ENCODE data around the gene MCF2L.

MCF2L gene

DNA sequence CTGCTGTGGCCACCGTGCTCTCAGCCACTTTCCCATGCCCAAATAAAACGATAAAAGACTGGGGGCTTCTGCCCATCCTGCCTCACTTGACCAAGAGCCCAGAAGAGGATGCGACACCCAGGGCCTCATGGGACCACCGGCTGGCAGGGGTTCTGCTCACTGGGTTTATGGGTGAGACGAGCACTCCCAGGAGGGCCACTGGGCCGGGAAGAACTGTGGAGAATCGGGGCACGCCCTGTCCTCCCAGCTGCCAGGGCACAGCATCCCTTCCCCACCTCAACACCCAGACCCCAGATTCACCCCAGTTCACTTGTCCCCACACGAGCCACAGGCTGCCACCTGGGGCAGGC lies 148.9 kb downstream of the MCF2L start:
- Histone ChIP-seq H3K27ac (ENCODE audit: low read depth, low read length) (no peak overlapping the region), H3K27me3 (ENCODE audit: insufficient read depth, low read length) (peaks cover 4% of the 10 kb centered on the region; the same call in 1 of the 2 replicates), H3K4me3 (ENCODE audit: low read length) (no peak overlapping the region), H3K9ac (ENCODE audit: low read depth, low read length) (no peak overlapping the region), H3K36me3 (ENCODE audit: insufficient read depth, low read length) (no peaks in the 10 kb centered on the region), H3K9me3 (ENCODE audit: insufficient read depth, low read depth, low read length) (no peaks in the 10 kb centered on the region), H3K4me1 (ENCODE audit: insufficient read depth, low read length) (0 out of 2 replicates have a peak, but pooled peaks cover 3% of the 10 kb centered on the region)
- 92% methylated on average over 9 of the region's 9 CpGs for WGBS

DNA sequence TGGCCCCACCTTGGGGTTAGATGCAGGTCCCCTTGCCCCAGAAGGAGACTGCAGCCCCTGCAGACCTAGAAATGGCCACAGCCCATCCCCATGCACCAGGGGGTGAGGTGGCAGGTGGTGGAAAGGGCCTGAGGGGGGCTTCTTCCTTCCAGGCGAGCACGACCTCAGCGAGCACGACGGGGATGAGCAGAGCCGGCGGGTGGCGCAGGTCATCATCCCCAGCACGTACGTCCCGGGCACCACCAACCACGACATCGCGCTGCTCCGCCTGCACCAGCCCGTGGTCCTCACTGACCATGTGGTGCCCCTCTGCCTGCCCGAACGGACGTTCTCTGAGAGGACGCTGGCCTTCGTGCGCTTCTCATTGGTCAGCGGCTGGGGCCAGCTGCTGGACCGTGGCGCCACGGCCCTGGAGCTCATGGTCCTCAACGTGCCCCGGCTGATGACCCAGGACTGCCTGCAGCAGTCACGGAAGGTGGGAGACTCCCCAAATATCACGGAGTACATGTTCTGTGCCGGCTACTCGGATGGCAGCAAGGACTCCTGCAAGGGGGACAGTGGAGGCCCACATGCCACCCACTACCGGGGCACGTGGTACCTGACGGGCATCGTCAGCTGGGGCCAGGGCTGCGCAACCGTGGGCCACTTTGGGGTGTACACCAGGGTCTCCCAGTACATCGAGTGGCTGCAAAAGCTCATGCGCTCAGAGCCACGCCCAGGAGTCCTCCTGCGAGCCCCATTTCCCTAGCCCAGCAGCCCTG lies 149.4 kb downstream of the MCF2L start:
- no peaks in the 10 kb centered on the region for H3K9me3 ChIP-seq (ENCODE audit: insufficient read depth, low read depth, low read length)
- H3K27ac ChIP-seq (ENCODE audit: low read depth, low read length), result no peak overlapping the region
- no peaks in the 10 kb centered on the region for H3K27me3 ChIP-seq (ENCODE audit: insufficient read depth, low read length)
- no peaks in the 10 kb centered on the region for H3K36me3 ChIP-seq (ENCODE audit: insufficient read depth, low read length)
- 95% methylated on average over 42 of the region's 42 CpGs for WGBS
- no peak overlapping the region for H3K4me3 ChIP-seq (ENCODE audit: low read length)
- H3K4me1 ChIP-seq (ENCODE audit: insufficient read depth, low read length), result 0 out of 2 replicates have a peak, but pooled peaks cover 6% of the 10 kb centered on the region
- no peak overlapping the region for H3K9ac ChIP-seq (ENCODE audit: low read depth, low read length)

DNA sequence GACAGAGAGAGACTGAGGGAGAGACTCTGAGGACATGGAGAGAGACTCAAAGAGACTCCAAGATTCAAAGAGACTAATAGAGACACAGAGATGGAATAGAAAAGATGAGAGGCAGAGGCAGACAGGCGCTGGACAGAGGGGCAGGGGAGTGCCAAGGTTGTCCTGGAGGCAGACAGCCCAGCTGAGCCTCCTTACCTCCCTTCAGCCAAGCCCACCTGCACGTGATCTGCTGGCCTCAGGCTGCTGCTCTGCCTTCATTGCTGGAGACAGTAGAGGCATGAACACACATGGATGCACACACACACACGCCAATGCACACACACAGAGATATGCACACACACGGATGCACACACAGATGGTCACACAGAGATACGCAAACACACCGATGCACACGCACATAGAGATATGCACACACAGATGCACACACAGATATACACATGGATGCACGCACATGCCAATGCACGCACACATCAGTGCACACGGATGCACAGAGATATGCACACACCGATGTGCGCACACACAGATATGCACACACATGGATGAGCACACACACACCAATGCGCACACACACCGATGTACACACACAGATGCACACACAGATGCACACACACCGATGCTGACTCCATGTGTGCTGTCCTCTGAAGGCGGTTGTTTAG lies 150.3 kb downstream of the MCF2L start:
- WGBS, result 93% methylated on average over 16 of the region's 16 CpGs
- Histone ChIP-seq H3K27ac (ENCODE audit: low read depth, low read length) (no peak overlapping the region), H3K9ac (ENCODE audit: low read depth, low read length) (no peak overlapping the region), H3K9me3 (ENCODE audit: insufficient read depth, low read depth, low read length) (no peaks in the 10 kb centered on the region), H3K4me1 (ENCODE audit: insufficient read depth, low read length) (0 out of 2 replicates have a peak, but pooled peaks cover 6% of the 10 kb centered on the region), H3K27me3 (ENCODE audit: insufficient read depth, low read length) (no peaks in the 10 kb centered on the region), H3K36me3 (ENCODE audit: insufficient read depth, low read length) (no peaks in the 10 kb centered on the region), H3K4me3 (ENCODE audit: low read length) (no peak overlapping the region)

DNA sequence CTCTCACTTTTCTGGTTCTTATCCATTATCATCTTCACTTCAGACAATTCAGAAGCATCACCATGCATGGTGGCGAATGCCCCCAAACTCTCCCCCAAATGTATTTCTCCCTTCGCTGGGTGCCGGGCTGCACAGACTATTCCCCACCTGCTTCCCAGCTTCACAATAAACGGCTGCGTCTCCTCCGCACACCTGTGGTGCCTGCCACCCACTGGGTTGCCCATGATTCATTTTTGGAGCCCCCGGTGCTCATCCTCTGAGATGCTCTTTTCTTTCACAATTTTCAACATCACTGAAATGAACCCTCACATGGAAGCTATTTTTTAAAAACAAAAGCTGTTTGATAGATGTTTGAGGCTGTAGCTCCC lies 150.8 kb downstream of the MCF2L start:
- H3K9me3 ChIP-seq (ENCODE audit: insufficient read depth, low read depth, low read length), result no peaks in the 10 kb centered on the region
- H3K27me3 ChIP-seq (ENCODE audit: insufficient read depth, low read length), result no peaks in the 10 kb centered on the region
- WGBS, result 89% methylated on average over 7 of the region's 7 CpGs
- H3K27ac ChIP-seq (ENCODE audit: low read depth, low read length), result no peak overlapping the region
- H3K36me3 ChIP-seq (ENCODE audit: insufficient read depth, low read length), result no peaks in the 10 kb centered on the region
- 0 out of 2 replicates have a peak, but pooled peaks cover 6% of the 10 kb centered on the region for H3K4me1 ChIP-seq (ENCODE audit: insufficient read depth, low read length)
- H3K9ac ChIP-seq (ENCODE audit: low read depth, low read length), result no peak overlapping the region
- no peak overlapping the region for H3K4me3 ChIP-seq (ENCODE audit: low read length)

DNA sequence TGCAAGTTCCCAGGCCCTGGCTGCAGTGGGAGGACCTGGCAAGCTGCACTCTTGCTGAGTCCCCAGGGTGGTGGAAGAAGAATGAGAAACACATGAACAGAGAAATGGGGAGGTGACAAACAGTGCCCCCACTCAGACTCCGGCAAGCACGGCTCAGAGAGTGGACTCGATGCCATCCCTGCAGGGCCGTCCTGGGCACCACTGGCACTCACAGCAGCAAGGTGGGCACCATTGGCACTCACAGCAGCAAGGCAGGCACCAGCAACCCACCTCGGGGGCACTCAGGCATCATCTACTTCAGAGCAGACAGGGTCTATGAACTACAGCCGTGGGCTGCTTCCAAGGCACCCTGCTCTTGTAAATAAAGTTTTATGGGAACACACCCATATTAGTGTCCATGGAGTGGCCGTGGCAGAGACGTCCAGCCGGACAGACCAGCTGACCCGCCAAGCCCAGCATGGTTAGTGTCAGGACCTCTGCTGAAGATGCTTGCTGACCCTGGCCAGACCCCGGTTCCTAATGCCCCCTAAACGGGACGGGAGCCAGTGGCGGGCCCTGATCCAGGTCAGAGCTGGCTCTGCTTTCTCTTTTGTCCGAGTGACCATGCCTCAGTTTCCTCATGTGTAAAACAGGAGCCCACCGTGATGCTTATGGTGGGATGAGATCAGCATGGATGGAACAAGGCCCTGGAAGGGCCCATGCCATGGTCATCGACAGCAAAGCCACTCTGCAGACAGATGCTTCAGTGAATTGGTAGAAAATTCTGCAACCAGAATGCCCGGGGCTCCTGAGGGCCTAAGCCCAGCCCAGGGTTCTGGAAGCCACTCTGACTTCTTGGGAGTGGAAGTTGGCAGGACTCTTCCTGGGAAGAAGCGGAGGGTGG lies 151.5 kb downstream of the MCF2L start:
- Histone ChIP-seq H3K4me3 (ENCODE audit: low read length) (no peak overlapping the region), H3K36me3 (ENCODE audit: insufficient read depth, low read length) (no peaks in the 10 kb centered on the region), H3K27me3 (ENCODE audit: insufficient read depth, low read length) (no peaks in the 10 kb centered on the region), H3K9me3 (ENCODE audit: insufficient read depth, low read depth, low read length) (no peaks in the 10 kb centered on the region), H3K4me1 (ENCODE audit: insufficient read depth, low read length) (0 out of 2 replicates have a peak, but pooled peaks cover 6% of the 10 kb centered on the region), H3K9ac (ENCODE audit: low read depth, low read length) (no peak overlapping the region), H3K27ac (ENCODE audit: low read depth, low read length) (no peak overlapping the region)
- 94% methylated on average over 19 of the region's 19 CpGs for WGBS

DNA sequence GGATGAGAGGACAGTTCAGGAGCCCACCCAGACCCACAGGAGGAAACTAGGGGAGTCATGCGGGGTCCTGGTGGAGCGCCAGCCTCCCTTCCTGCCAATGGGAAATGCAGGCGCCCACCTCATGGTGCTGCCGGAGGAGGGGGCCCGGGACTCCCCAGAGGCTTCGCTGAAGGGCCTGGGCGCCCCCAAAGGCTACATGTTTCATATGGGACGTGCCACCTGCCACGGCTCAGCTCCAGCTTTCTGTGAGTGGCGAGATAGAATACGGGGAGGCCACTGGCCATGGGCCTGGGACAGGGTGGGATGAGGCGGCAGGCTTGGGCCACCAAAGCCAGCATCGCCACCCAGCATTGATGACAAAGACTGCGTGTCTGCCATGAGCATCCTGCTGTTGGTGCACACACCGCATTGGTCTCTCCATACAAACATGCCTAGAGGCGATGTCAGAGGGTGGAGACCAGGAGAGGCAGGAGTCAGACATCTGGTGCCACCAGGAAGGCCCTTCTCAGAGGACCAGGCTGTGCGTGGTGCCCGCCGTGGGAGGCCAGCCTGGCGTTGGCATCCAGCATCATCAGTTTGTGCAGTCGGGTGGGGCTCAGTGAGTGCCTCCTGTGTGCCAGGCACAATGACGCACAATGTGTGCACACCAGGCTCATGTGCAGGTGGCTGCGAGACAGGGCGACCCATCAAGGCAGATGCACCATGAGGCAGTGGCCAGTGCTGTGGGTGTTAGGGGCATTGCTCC lies 152.3 kb downstream of the MCF2L start:
- H3K4me1 ChIP-seq (ENCODE audit: insufficient read depth, low read length), result 0 out of 2 replicates have a peak, but pooled peaks cover 6% of the 10 kb centered on the region
- no peaks in the 10 kb centered on the region for H3K36me3 ChIP-seq (ENCODE audit: insufficient read depth, low read length)
- WGBS, result 95% methylated on average over 24 of the region's 24 CpGs
- H3K27me3 ChIP-seq (ENCODE audit: insufficient read depth, low read length), result no peaks in the 10 kb centered on the region
- H3K9ac ChIP-seq (ENCODE audit: low read depth, low read length), result no peak overlapping the region
- no peak overlapping the region for H3K27ac ChIP-seq (ENCODE audit: low read depth, low read length)
- no peak overlapping the region for H3K4me3 ChIP-seq (ENCODE audit: low read length)
- no peaks in the 10 kb centered on the region for H3K9me3 ChIP-seq (ENCODE audit: insufficient read depth, low read depth, low read length)

DNA sequence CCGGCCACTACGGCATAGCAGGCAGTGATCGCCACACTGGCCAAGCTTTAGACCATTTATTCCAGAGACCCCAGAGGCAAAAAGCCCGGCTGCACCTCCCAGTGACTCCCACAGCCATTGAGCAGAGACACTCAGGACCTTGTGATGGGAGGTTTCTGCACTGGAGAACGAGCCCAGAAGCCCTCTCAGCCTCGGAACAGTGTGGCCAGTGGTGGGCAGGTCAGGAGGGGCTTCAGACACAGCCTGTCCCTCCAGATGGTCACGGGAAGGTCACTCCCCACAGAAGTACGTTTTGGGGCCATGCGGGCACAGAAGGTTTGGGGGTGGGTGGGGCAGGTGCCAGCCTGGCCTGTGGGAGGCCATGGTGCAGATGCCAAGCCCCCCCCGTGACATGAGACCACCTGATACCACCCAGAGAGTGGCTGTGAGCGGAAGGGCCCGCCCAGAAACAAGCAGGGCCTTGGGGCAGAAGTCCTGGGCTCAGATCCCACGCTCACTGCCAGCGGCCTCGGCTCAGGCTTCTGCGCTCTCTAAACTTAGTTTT lies 153.0 kb downstream of the MCF2L start:
- Histone ChIP-seq H3K27ac (ENCODE audit: low read depth, low read length) (no peak overlapping the region), H3K9me3 (ENCODE audit: insufficient read depth, low read depth, low read length) (no peaks in the 10 kb centered on the region), H3K9ac (ENCODE audit: low read depth, low read length) (no peak overlapping the region), H3K4me1 (ENCODE audit: insufficient read depth, low read length) (0 out of 2 replicates have a peak, but pooled peaks cover 6% of the 10 kb centered on the region), H3K27me3 (ENCODE audit: insufficient read depth, low read length) (no peaks in the 10 kb centered on the region), H3K36me3 (ENCODE audit: insufficient read depth, low read length) (no peaks in the 10 kb centered on the region), H3K4me3 (ENCODE audit: low read length) (no peak overlapping the region)
- WGBS, result 93% methylated on average over 16 of the region's 16 CpGs

DNA sequence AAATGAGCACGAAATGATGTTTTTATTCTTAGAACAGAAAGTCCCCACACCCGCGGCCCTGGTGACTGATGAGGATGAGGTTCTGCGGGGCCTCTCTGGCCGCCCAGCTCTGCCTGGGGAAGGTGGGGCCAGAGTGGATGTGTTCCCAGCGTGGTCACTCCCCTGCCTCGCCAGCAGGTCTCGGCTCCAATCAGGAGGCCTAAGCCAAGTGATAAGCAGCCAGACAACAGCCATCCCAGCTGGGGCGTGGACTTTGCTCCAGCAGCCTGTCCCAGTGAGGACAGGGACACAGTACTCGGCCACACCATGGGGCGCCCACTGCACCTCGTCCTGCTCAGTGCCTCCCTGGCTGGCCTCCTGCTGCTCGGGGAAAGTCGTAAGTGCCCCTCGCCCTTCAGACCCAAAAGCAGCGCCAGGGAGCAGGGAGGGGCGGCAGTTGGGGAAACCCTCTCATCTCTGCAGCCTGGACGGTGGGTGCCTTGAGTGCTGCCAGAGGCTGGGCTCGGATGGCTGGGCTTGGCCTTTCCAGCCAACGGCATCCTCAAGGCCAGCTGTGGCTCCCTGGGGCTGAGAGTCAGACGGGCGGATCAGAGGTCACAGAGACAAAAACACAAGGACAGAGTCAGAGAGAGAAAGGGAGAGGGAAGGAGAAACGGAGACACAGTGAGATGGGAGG lies 153.7 kb downstream of the MCF2L start, which contains the start of gene F10:
F10 (plus strand) TSS at position 250 of the 676 bp plus-strand sequence; CDS start at position 307, 57 bp downstream.
- 56% methylated on average over 23 of the region's 23 CpGs for WGBS
- no peaks in the 10 kb centered on the region for H3K9me3 ChIP-seq (ENCODE audit: insufficient read depth, low read depth, low read length)
- no peak within 1 kb of the TSS for H3K9ac ChIP-seq (ENCODE audit: low read depth, low read length)
- 0 out of 2 replicates have a peak, but pooled peaks cover 6% of the 10 kb centered on the region for H3K4me1 ChIP-seq (ENCODE audit: insufficient read depth, low read length)
- H3K27ac ChIP-seq (ENCODE audit: low read depth, low read length), result 0 out of 2 replicates have a peak within 1 kb of the TSS, but pooled peaks have one; percentile 1
- no peak within 1 kb of the TSS for H3K4me3 ChIP-seq (ENCODE audit: low read length)
- H3K27me3 ChIP-seq (ENCODE audit: insufficient read depth, low read length), result no peaks in the 10 kb centered on the region
- no peaks in the 10 kb centered on the region for H3K36me3 ChIP-seq (ENCODE audit: insufficient read depth, low read length)

DNA sequence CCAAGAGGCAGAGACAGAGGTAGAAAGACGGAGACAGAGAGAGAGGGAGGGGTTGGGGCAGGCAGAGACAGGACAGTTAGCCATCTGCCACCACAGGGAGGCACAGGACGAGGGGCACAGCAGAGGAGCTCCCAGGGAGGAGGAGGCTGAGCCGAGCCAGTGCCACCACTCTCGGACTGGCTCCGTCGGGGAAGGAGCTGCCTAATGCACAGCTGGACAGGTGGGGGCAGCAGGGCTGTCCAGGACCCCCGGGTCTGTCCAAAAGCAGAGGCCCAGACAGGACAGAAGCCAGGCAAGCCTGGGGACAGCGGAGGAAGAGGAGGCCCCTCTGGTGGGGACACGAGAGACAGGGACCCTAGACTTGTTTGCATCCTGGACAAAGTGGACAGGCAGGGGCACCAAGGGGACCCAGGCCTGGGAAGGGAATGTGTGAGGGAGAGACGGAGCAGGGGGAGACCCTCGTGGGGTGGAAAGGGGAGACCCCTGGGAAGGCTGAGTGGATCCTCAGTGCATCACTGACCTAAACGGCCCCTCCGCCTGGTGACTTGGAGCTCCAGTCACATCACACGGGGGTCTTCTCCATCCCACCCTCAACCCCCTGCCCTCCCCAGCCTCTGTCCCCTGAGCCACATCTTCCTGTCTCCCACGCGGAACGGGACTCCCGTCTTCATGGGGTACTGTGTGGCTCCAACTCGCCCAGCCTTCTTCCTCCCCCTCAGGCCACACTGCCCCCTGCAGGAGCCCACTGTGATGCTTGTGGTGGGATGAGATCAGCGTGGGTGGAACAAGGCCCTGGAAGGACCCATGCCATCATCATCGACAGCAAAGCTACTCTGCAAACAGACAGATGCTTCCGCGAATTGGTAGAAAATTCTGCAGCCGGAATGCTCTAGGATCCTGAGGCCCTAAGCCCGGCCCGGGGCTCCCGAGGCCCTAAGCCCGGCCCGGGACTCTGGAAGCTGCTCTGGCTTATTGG lies 154.5 kb downstream of the MCF2L start:
- Histone ChIP-seq H3K9ac (ENCODE audit: low read depth, low read length) (no peak overlapping the region), H3K4me3 (ENCODE audit: low read length) (no peak overlapping the region)
- 90% methylated on average over 29 of the region's 29 CpGs for WGBS

More for the DNA sequence above, 154.5 kb downstream of the MCF2L start:
- Histone ChIP-seq H3K27me3 (ENCODE audit: insufficient read depth, low read length) (no peaks in the 10 kb centered on the region), H3K27ac (ENCODE audit: low read depth, low read length) (no peak overlapping the region), H3K9me3 (ENCODE audit: insufficient read depth, low read depth, low read length) (no peaks in the 10 kb centered on the region), H3K4me1 (ENCODE audit: insufficient read depth, low read length) (0 out of 2 replicates have a peak, but pooled peaks cover 6% of the 10 kb centered on the region), H3K36me3 (ENCODE audit: insufficient read depth, low read length) (no peaks in the 10 kb centered on the region)
